Measurements from ENCODE around the gene SORBS2.

The SORBS2 gene

GRCh38 chr4:185834778-185835177 is 22.8 kb upstream of the SORBS2 start:
- DNase-seq: no peak

- no peak for DNase-seq
Measured at GRCh38 chr4:185834088-185834487, 22.1 kb upstream of the SORBS2 start.

GRCh38 chr4:185833055-185833598 is 21.1 kb upstream of the SORBS2 start:
- DNase-seq: no peak

- no peak for DNase-seq
Measured at GRCh38 chr4:185831125-185831815, 19.3 kb upstream of the SORBS2 start.

- no peak for DNase-seq
Measured at GRCh38 chr4:185830263-185830994, 18.4 kb upstream of the SORBS2 start.

GRCh38 chr4:185826381-185826780 is 14.4 kb upstream of the SORBS2 start:
- no peak for DNase-seq

GRCh38 chr4:185825737-185826136 is 13.7 kb upstream of the SORBS2 start:
- DNase-seq: no peak

- DNase-seq: no peak
Measured at GRCh38 chr4:185822791-185823190, 10.8 kb upstream of the SORBS2 start.

- no peak for DNase-seq
Measured at GRCh38 chr4:185821029-185821419, 9.0 kb upstream of the SORBS2 start.

- no peak for DNase-seq
Measured at GRCh38 chr4:185820146-185821028, 8.4 kb upstream of the SORBS2 start.

GRCh38 chr4:185819144-185819543 is 7.2 kb upstream of the SORBS2 start:
- DNase-seq: no peak

- DNase-seq: no peak
Measured at GRCh38 chr4:185817403-185817818, 5.4 kb upstream of the SORBS2 start.

- no peak for DNase-seq
Measured at GRCh38 chr4:185813133-185813532, 1.1 kb upstream of the SORBS2 start.

GRCh38 chr4:185810746-185811508 is 1.1 kb downstream of the SORBS2 start:
- no peak for DNase-seq

GRCh38 chr4:185809533-185810071 is 2.4 kb downstream of the SORBS2 start:
- DNase-seq: no peak

GRCh38 chr4:185809121-185809520 is 2.9 kb downstream of the SORBS2 start:
- DNase-seq: no peak

- DNase-seq: no peak
Measured at GRCh38 chr4:185805979-185806378, 6.0 kb downstream of the SORBS2 start.

GRCh38 chr4:185805262-185805802 is 6.7 kb downstream of the SORBS2 start:
- DNase-seq: no peak

- DNase-seq: no peak
Measured at GRCh38 chr4:185803022-185803421, 9.0 kb downstream of the SORBS2 start.

- DNase-seq: no peak
Measured at GRCh38 chr4:185801471-185801870, 10.5 kb downstream of the SORBS2 start.

GRCh38 chr4:185800266-185800945 is 11.6 kb downstream of the SORBS2 start:
- no peak for DNase-seq

Measured in effector CD8-positive, alpha-beta T cell (primary cell).